ENCODE measurements around the gene CDC20.

DNA sequence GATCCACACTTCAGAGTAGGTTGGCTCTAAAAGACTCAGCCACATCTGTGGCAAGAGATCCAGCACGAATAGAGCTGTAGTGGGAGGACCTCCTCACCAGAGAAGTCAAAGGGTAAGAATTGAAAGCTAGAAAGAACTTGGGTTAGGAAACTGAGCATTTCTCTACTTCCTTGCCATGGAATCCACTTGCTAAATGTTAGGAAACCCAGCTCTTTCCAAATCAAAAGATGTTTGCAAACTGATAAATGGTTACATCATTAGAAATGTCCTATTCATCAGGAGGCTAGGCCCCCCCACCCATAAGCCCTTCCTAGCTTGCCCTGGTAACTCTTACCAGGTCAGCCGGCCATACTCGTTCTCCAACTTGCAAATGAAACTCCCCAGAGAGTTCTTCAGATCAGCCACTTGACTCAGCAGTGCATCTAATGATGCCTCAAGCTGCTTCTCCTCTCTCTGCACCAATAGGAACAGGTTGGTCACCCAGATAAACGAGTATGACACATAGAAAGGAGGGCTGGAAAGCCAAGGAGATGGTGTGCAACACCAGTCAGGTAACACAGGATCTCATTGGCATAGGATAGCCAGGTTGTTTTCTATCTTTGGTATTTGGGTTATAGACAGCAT, 29.3 kb downstream of the CDC20 start:
- TF ChIP-seq, protein P1, sequence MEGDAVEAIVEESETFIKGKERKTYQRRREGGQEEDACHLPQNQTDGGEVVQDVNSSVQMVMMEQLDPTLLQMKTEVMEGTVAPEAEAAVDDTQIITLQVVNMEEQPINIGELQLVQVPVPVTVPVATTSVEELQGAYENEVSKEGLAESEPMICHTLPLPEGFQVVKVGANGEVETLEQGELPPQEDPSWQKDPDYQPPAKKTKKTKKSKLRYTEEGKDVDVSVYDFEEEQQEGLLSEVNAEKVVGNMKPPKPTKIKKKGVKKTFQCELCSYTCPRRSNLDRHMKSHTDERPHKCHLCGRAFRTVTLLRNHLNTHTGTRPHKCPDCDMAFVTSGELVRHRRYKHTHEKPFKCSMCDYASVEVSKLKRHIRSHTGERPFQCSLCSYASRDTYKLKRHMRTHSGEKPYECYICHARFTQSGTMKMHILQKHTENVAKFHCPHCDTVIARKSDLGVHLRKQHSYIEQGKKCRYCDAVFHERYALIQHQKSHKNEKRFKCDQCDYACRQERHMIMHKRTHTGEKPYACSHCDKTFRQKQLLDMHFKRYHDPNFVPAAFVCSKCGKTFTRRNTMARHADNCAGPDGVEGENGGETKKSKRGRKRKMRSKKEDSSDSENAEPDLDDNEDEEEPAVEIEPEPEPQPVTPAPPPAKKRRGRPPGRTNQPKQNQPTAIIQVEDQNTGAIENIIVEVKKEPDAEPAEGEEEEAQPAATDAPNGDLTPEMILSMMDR (conservative IDR thresholded peaks at IDR 0.05; ENCODE audit: low read depth in 2 of 2), result no peak
- no peak for TF ChIP-seq NANOG (IDR thresholded peaks at IDR 0.05; ENCODE audit: borderline replicate concordance)
- TF ChIP-seq POLR2AphosphoS5 (IDR thresholded peaks at IDR 0.05; ENCODE audit: low read depth), result no peak
- TF ChIP-seq CREB1 (CRISPR knock-in tag; IDR thresholded peaks at IDR 0.05; ENCODE audit: low read depth), result no peak
- no peak for TF ChIP-seq EZH2phosphoT487 (IDR thresholded peaks at IDR 0.05; ENCODE audit: unreplicated experiment)
- TF ChIP-seq EZH2 (IDR thresholded peaks at IDR 0.05; ENCODE audit: low read depth, unreplicated experiment), result no peak
- TF ChIP-seq, protein P2, sequence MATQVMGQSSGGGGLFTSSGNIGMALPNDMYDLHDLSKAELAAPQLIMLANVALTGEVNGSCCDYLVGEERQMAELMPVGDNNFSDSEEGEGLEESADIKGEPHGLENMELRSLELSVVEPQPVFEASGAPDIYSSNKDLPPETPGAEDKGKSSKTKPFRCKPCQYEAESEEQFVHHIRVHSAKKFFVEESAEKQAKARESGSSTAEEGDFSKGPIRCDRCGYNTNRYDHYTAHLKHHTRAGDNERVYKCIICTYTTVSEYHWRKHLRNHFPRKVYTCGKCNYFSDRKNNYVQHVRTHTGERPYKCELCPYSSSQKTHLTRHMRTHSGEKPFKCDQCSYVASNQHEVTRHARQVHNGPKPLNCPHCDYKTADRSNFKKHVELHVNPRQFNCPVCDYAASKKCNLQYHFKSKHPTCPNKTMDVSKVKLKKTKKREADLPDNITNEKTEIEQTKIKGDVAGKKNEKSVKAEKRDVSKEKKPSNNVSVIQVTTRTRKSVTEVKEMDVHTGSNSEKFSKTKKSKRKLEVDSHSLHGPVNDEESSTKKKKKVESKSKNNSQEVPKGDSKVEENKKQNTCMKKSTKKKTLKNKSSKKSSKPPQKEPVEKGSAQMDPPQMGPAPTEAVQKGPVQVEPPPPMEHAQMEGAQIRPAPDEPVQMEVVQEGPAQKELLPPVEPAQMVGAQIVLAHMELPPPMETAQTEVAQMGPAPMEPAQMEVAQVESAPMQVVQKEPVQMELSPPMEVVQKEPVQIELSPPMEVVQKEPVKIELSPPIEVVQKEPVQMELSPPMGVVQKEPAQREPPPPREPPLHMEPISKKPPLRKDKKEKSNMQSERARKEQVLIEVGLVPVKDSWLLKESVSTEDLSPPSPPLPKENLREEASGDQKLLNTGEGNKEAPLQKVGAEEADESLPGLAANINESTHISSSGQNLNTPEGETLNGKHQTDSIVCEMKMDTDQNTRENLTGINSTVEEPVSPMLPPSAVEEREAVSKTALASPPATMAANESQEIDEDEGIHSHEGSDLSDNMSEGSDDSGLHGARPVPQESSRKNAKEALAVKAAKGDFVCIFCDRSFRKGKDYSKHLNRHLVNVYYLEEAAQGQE (IDR thresholded peaks at IDR 0.05; ENCODE audit: unreplicated experiment), result no peak
- TF ChIP-seq JUNB (IDR thresholded peaks at IDR 0.05; ENCODE audit: unreplicated experiment), result no peak
- no peak for TF ChIP-seq ZNF114 (CRISPR knock-in tag; IDR thresholded peaks at IDR 0.05)

Data from GM23338 (cell line).